ENCODE results near the gene C12orf43. TPM values are rescaled to one million over a fixed set of nuclear protein-coding genes. Genes with fewer than 3 reads are reported as not detected.
"Not testable (repeated sequence)": the region's sequence is repeated elsewhere in the genome, so short reads cannot be mapped to it uniquely, and the experiment has no call there.

C12orf43 gene
- total RNA-seq: 10 to 100 TPM in 1 of 2 donors, 1 to 10 TPM in 1; 8.8 to 12.1 TPM

DNA sequence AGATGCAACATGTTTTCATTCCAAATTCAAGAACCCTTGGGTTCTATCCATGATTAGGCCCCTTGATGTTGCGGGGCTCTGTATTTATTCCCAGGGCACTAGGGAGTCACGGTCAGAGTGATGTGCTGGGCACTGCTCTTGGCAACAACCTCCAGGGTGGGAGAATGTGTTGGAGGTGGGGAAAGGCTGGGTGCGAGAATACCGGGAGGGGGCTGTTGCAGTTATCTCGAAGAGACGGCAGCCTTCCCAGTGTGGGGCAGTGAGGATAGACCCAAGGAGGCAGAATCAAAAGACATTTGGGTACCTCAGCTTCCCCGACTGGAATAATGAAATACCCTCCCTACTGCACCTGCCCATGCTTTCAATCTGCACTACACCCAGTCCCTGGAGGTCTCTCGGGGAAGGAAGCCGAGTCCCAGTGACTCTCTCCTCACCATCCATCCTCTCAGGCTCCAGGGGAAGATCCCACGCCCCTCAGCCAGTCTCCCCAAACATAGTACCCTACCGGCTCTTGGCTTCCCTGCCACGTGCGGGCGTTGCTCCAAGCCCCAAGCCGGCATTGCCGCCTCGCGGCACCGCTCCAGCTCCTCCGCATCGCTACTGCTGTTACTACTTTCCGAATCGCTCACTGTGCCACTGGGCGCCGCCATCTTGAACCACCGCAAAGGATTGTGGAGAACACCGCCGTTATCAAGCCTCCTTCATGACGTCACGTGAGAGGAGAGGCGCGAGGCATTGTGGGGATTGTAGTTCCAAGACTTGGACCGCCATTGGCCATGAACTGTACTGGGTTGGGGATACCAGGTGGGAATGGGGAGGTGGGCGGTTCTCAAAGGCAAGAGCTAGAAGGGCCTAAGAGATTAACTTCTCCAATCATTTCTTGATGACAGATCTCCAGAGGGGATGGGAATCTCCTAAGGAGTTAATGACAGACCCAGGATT lies at the start of gene C12orf43:
C12orf43 (minus strand) TSS at position 663 of the 942 bp plus-strand sequence; CDS start at position 650, 13 bp downstream.
- TF ChIP-seq, protein P1, sequence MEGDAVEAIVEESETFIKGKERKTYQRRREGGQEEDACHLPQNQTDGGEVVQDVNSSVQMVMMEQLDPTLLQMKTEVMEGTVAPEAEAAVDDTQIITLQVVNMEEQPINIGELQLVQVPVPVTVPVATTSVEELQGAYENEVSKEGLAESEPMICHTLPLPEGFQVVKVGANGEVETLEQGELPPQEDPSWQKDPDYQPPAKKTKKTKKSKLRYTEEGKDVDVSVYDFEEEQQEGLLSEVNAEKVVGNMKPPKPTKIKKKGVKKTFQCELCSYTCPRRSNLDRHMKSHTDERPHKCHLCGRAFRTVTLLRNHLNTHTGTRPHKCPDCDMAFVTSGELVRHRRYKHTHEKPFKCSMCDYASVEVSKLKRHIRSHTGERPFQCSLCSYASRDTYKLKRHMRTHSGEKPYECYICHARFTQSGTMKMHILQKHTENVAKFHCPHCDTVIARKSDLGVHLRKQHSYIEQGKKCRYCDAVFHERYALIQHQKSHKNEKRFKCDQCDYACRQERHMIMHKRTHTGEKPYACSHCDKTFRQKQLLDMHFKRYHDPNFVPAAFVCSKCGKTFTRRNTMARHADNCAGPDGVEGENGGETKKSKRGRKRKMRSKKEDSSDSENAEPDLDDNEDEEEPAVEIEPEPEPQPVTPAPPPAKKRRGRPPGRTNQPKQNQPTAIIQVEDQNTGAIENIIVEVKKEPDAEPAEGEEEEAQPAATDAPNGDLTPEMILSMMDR (IDR thresholded peaks at IDR 0.05): peak in 1 of 2 donors; percentile 10
- Histone ChIP-seq H3K4me3 (peak within 1 kb of the TSS; percentile 76 to 93), H3K4me1 (peaks cover 0 to 7% of the 10 kb centered on the region in 2 donors), H3K36me3 (peaks cover 5% of the 10 kb centered on the region), H3K27ac (peak within 1 kb of the TSS; percentile 66 to 75), H3K27me3 (no peaks in the 10 kb centered on the region), H3K9me3 (no peaks in the 10 kb centered on the region)
- DNase-seq (ENCODE audit: low spot score): peak; percentile 93

- Histone ChIP-seq H3K27ac (no peak overlapping the region), H3K9me3 (no peaks in the 10 kb centered on the region), H3K27me3 (no peaks in the 10 kb centered on the region), H3K4me1 (peaks cover 0 to 4% of the 10 kb centered on the region in 2 donors), H3K4me3 (no peak overlapping the region), H3K36me3 (no peaks in the 10 kb centered on the region)
- no peak for DNase-seq (ENCODE audit: low spot score)
- TF ChIP-seq, protein P1 (IDR thresholded peaks at IDR 0.05): no peak
Measured at GRCh38 chr12:121065345-121065744, 49.1 kb upstream of the C12orf43 start.

- peak; percentile 28 for DNase-seq (ENCODE audit: low spot score)
- not testable (repeated sequence) for H3K27me3 ChIP-seq, H3K36me3 ChIP-seq, H3K4me3 ChIP-seq, H3K9me3 ChIP-seq, H3K27ac ChIP-seq
- H3K4me1 ChIP-seq: peaks cover 0 to 10% of the 10 kb centered on the region in 2 donors
Measured at GRCh38 chr12:121064586-121064985, 48.3 kb upstream of the C12orf43 start.

DNA sequence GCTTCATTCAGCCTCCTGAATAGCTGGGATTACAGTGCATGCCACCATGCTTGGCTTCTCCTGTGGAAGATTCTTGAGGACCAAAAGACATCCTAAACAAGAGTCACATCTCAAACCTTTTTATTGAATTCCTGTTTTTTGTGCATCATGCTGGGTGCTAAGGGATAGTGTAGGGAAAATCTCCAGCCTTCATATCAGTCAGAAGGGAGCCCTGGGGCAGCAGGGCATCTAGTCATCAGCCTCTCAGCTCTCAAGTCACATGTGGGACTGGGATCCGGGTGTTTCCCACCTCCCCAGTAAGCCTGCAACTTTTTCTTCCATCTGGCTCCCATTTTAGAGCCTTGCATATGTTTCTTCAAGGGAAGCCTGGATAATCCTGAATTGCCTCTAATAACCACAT lies 47.8 kb upstream of the C12orf43 start:
- Histone ChIP-seq H3K4me3 (no peak overlapping the region), H3K4me1 (peaks cover 0 to 10% of the 10 kb centered on the region in 2 donors), H3K36me3 (no peaks in the 10 kb centered on the region), H3K9me3 (no peaks in the 10 kb centered on the region), H3K27ac (no peak overlapping the region), H3K27me3 (no peaks in the 10 kb centered on the region)
- peak; percentile 34 for DNase-seq (ENCODE audit: low spot score)
- TF ChIP-seq, protein P1 (IDR thresholded peaks at IDR 0.05): no peak

DNA sequence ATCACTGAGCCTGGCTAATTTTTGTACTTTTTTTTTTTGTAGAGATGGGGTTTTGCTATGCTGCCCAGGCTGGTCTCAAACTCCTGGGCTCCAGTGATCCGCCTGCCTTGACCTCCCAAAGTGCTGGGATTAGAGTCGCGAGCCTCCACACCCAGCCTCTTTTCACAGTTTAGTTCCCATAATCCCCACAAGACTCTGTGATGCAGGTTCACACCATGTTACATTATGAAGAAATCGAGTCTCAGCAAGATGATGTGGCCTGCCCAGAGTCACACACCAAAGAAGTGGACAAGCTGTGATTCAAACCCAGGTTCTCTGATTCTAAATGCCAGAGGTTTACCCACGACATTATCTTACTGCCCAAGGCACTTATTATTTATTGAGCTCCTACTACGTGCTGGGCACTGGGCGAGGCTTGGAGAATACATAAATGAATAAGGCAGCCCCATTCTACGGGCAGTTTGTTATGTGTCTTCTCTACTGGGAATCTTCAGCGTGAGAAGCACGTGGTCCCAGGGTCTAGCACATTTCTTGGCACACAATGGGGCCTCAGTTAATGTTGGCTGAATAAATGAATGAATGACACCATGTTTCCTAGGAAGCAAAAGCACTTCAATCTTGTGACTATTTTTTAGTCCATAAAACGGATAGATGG lies 46.2 kb upstream of the C12orf43 start:
- Histone ChIP-seq H3K27me3 (no peaks in the 10 kb centered on the region), H3K4me3 (no peak overlapping the region), H3K36me3 (no peaks in the 10 kb centered on the region), H3K27ac (no peak overlapping the region), H3K4me1 (peaks cover 0 to 10% of the 10 kb centered on the region in 2 donors), H3K9me3 (no peaks in the 10 kb centered on the region)
- TF ChIP-seq, protein P1 (IDR thresholded peaks at IDR 0.05): no peak
- peak; percentile 26 for DNase-seq (ENCODE audit: low spot score)

DNA sequence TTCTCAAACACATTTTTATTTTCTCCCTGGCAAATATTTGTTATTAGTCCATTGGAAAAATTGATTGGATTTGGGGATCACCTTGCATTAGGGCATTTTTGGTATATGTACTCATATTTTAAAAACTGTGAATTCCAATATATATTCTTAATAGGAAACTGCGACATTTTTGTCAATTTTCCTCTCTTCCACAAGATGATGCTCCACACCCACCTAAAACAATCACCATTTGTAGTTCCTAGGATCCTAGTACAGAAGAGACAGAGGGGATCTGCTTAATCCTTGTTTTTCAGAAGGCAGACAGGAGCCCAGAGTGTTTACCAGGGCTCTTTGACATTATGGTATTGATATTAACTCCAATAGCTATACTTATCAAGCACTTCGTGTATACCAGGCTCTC lies 45.5 kb upstream of the C12orf43 start:
- TF ChIP-seq, protein P1 (IDR thresholded peaks at IDR 0.05): no peak
- no peaks in the 10 kb centered on the region for H3K36me3 ChIP-seq
- DNase-seq (ENCODE audit: low spot score): no peak
- H3K27me3 ChIP-seq: no peaks in the 10 kb centered on the region
- no peaks in the 10 kb centered on the region for H3K9me3 ChIP-seq
- H3K4me3 ChIP-seq: no peak overlapping the region
- peaks cover 0 to 10% of the 10 kb centered on the region in 2 donors for H3K4me1 ChIP-seq
- no peak overlapping the region for H3K27ac ChIP-seq

All from right atrium auricular region (tissue), 2 donors.